Activated CD8-positive, alpha-beta T cell treated with anti-CD3 and anti-CD28 coated beads, Interleukin-2, amount 10 ng/mL, durations not matched to agents 7 days and 5 days (primary cell): ENCODE results near the gene MYH13. TPM values are rescaled to one million over a fixed set of nuclear protein-coding genes. Genes with fewer than 3 reads are reported as not detected.

Source experiments
- ATAC-seq: fragments of 150-1000 bp; cut with Tn5 transposase; one replicate; pipeline ENCODE4 v1.10.0; 2021; ENCODE audit warnings: moderate library complexity
- CTCF ChIA-PET: fragments of 350-600 bp; sonication (Branson Sonifier 250); formaldehyde crosslinking; loops from one replicate; lab custom pipeline; 2021; ENCODE audit warnings: antibody characterized with exemption; lab: Charles Lee
- POLR2A ChIA-PET: fragments of 350-600 bp; sonication (Branson Sonifier 250); formaldehyde crosslinking; loops from one replicate; lab custom pipeline; 2021; ENCODE audit warnings: antibody characterized with exemption; lab: Charles Lee
- DNase-seq: peaks from one replicate; pipeline ENCODE4 v3.0.0-alpha.2; 2020
- H3K27ac Mint-ChIP-seq: one replicate; pipeline ENCODE4 v1.8.0; 2021; ENCODE audit warnings: mild to moderate bottlenecking, mixed read lengths
- H3K27me3 Mint-ChIP-seq: one replicate; pipeline ENCODE4 v1.8.0; 2021; ENCODE audit warnings: low read depth, mixed read lengths
- H3K36me3 Mint-ChIP-seq: one replicate; pipeline ENCODE4 v1.8.0; 2021; ENCODE audit warnings: low read depth, mixed read lengths
- H3K4me1 Mint-ChIP-seq: one replicate; pipeline ENCODE4 v1.8.0; 2021; ENCODE audit warnings: low read depth, mixed read lengths
- H3K4me3 Mint-ChIP-seq: one replicate; pipeline ENCODE4 v1.8.0; 2021; ENCODE audit warnings: mild to moderate bottlenecking, mixed read lengths
- H3K9me3 Mint-ChIP-seq: one replicate; pipeline ENCODE4 v1.8.0; 2022; ENCODE audit warnings: mixed read lengths; ENCODE audit not compliant: insufficient read depth
- total RNA-seq, 2 experiments: library from RNA; stranded (reverse); gene quantifications; one replicate each; pipeline ENCODE4 v1.2.3, GENCODE V29; 2021

MYH13 gene
- total RNA-seq, 2 experiments from 2014 or later, result not detected

DNA sequence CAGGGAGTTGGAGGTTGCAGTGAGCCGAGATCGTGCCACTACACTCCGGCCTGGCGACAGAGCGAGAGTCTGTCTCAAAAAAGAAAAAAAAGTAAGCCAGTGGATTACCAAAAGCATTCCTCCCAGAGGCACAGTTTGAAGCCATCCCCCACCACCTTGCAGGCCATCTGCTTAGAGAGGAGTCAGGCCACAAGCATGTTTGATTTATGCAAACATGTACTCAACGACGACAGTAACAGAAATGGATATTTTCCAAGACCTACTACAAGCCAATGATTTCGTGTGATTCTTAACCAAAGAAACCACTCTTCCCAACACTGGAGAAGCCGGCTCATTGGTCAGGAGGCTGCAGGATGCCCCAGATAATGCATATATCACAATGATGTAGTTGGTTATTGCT is 34.8 kb downstream of the MYH13 start:
- Mint-ChIP-seq H3K9me3 (no peaks in the 10 kb centered on the region), H3K27ac (no peak overlapping the region), H3K27me3 (no peaks in the 10 kb centered on the region), H3K36me3 (no peaks in the 10 kb centered on the region), H3K4me1 (no peaks in the 10 kb centered on the region), H3K4me3 (no peak overlapping the region)
- CTCF ChIA-PET, result no interaction called here
- POLR2A ChIA-PET, result no interaction called here
- no peak for ATAC-seq
- DNase-seq, result no peak

DNA sequence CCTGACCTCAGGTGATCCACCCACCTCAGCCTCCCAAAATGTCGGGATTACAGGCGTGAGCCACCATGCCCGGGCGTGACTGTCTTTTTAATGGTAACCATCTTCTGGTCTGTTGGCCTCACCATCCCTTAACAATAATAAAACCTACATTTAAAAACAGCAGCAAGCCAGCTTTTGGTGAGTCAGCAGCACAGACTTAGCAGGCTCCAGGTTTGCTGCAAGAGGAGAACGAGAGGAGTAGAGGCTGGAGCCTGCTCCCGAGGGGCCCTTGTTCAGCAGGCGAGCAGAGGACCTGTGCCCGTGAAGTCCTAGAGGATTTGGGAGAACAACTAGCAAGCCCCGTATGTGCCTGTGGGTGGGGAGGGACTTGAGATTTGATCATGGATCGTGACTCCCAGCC is 35.7 kb downstream of the MYH13 start:
- Mint-ChIP-seq H3K4me1 (no peaks in the 10 kb centered on the region), H3K4me3 (no peak overlapping the region), H3K9me3 (no peaks in the 10 kb centered on the region), H3K36me3 (no peaks in the 10 kb centered on the region), H3K27me3 (no peaks in the 10 kb centered on the region), H3K27ac (no peak overlapping the region)
- POLR2A ChIA-PET, result no interaction called here
- ATAC-seq, result no peak
- DNase-seq, result no peak
- CTCF ChIA-PET, result no interaction called here

DNA sequence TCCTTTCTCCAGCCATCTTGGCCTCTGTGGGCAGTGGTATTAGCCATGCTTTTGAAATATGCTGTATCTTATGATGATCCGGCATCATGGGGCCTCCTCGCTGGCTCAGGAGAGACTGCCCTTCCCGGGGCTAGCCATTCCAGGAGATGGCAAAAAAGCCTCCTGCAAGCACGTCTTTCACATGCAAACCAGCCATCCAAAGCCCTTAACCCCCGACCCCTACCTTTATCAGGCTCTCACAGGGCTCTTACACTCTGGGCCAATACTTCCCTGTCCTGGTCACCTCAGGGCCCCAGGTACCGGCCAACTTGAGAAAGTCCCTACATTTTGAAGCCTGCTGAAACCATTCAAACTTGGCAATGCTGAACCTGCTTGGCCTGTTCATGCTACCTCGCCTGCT is 36.4 kb downstream of the MYH13 start:
- no peak for ATAC-seq
- Mint-ChIP-seq H3K36me3 (no peaks in the 10 kb centered on the region), H3K4me3 (no peak overlapping the region), H3K4me1 (no peaks in the 10 kb centered on the region), H3K9me3 (no peaks in the 10 kb centered on the region), H3K27ac (no peak overlapping the region), H3K27me3 (no peaks in the 10 kb centered on the region)
- CTCF ChIA-PET, result no interaction called here
- DNase-seq, result no peak
- POLR2A ChIA-PET, result no interaction called here

DNA sequence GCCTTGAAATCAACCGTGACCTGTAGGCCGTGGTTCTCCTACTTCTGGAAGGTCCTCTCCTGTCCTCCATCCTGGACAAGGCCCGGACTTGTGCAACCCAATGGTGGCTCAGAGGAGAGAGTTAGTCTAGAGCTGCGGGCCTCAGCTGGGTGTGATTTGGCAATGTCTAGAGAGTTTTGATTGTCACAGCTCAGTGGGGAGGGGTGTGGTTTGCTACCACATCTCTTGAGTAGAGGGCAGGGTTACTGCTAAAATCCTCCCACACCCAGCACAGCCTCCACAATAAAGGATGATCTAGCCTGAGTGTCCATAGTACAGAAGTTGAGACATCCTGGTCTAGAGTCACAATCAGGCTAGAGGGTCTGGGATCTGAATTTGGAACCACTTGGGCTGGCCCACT is 40.3 kb downstream of the MYH13 start:
- no peak for ATAC-seq
- no peaks in the 10 kb centered on the region for H3K36me3 Mint-ChIP-seq
- POLR2A ChIA-PET, result no interaction called here

DNA sequence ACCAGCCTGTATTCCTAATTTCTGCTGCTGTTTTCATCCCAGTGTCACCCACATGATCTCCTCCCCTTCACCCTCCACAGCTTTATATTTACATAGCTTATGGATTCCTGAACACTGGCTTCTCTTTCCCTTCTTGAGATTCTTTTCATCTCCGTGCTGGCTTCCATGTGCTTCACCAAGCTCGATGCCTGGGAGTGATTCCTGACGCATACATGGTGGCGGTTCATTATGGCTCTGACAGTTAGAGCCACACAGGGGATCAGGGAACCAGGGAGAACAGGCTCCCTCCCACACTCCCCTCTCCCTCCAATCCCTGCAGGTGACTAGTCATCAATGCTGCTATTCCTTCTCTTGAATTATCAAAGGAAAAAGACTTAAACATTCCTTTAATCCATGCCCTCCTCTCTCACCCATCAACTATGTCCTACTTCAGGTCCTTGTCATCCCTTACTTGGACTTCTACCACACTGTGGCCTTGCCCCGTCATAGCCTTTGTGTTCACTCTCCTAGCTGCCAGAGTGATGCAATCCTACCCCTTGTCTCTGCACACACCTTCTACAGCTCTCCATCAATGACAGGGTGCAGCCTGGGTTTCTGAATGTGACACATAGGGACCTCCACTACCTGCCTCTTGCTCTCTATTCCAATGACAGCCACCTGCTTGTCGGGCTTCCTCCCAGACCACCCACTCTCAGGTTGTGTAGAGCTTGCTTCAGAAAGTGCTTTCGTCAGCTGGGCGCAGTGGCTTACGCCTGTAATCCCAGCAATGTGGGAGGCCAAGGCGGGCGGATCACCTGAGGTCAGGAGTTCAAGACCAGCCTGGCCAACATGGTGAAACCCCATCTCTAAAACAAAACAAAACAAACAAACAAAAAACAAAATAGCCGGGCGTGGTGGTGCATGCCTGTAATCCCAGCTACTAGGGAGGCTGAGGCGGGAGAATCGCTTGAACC is 43.6 kb downstream of the MYH13 start:
- DNase-seq, result no peak
- POLR2A ChIA-PET, result no interaction called here
- no peak overlapping the region for H3K27ac Mint-ChIP-seq
- no peaks in the 10 kb centered on the region for H3K27me3 Mint-ChIP-seq
- H3K4me3 Mint-ChIP-seq, result no peak overlapping the region
- no peaks in the 10 kb centered on the region for H3K9me3 Mint-ChIP-seq
- H3K4me1 Mint-ChIP-seq, result no peaks in the 10 kb centered on the region
- CTCF ChIA-PET, result interaction anchor here (1.1 to 8.1 kb wide), 3 partner anchors 14 to 288 kb away, joined by 3 to 67 read pairs (median 3); no protein-coding TSS in a partner anchor
- no peak for ATAC-seq
- H3K36me3 Mint-ChIP-seq, result no peaks in the 10 kb centered on the region

More for the DNA sequence above, 40.3 kb downstream of the MYH13 start:
- Mint-ChIP-seq H3K4me1 (no peaks in the 10 kb centered on the region), H3K27me3 (no peaks in the 10 kb centered on the region), H3K27ac (no peak overlapping the region), H3K9me3 (no peaks in the 10 kb centered on the region), H3K4me3 (no peak overlapping the region)
- DNase-seq, result no peak
- CTCF ChIA-PET, result interaction anchor here (0.6 to 8.1 kb wide), 2 partner anchors 283 to 285 kb away, joined by 3 to 67 read pairs; no protein-coding TSS in a partner anchor

DNA sequence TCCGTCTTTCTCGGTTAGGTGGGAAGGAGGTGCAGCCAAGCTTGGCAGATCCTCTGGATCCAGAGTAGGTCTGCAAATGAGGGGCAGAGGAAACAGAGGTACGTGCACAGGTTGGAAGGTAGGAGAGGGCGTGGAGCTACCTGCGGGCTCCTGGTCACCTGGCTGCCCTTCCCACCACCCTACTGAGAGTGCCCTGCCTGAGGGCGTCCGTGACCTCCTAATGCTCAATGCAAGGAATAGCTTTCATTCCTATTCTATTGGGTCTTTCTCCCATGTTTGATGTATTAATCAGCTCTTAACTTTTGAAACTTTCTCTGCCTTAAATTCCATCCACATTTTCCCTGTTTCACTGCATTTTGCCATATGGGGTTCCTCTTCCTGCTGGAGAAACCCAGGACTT is 44.6 kb downstream of the MYH13 start:
- CTCF ChIA-PET, result interaction anchor here (1.0 to 8.1 kb wide), 4 partner anchors 13 to 289 kb away, joined by 3 to 67 read pairs (median 3); no protein-coding TSS in a partner anchor
- POLR2A ChIA-PET, result no interaction called here

DNA sequence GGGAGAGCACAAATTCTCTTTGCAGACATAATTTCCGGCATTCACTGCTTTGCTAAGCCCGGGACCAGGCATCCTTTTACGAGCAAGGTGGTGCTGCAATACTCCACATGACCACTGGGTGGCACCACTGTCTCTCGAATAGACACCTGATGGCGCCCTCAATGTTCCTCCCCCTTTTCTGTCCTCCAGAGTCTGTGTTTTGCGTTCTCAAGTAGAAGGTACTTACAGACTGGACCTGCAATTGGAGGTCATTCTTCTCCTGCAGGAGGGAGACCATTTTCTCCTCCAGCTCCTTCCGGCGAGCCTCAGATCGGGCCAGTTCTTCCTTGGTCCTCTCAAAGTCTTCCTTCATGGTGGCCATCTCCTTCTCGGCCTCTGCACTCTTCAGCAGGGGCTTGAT is 45.2 kb downstream of the MYH13 start:
- Mint-ChIP-seq H3K36me3 (no peaks in the 10 kb centered on the region), H3K4me3 (no peak overlapping the region), H3K27ac (no peak overlapping the region), H3K27me3 (no peaks in the 10 kb centered on the region), H3K9me3 (no peaks in the 10 kb centered on the region), H3K4me1 (no peaks in the 10 kb centered on the region)
- ATAC-seq (peak; percentile 78), DNase-seq (peak; percentile 84)
- POLR2A ChIA-PET, result no interaction called here
- CTCF ChIA-PET, result interaction anchor here (0.8 to 8.1 kb wide), 4 partner anchors 43 to 319 kb away, joined by 3 to 67 read pairs (median 3); no protein-coding TSS in a partner anchor

More for the DNA sequence above, 44.6 kb downstream of the MYH13 start:
- no peaks in the 10 kb centered on the region for H3K4me1 Mint-ChIP-seq
- no peak overlapping the region for H3K27ac Mint-ChIP-seq
- no peaks in the 10 kb centered on the region for H3K36me3 Mint-ChIP-seq
- ATAC-seq, result no peak
- no peak for DNase-seq
- H3K4me3 Mint-ChIP-seq, result no peak overlapping the region
- H3K27me3 Mint-ChIP-seq, result no peaks in the 10 kb centered on the region
- H3K9me3 Mint-ChIP-seq, result no peaks in the 10 kb centered on the region

DNA sequence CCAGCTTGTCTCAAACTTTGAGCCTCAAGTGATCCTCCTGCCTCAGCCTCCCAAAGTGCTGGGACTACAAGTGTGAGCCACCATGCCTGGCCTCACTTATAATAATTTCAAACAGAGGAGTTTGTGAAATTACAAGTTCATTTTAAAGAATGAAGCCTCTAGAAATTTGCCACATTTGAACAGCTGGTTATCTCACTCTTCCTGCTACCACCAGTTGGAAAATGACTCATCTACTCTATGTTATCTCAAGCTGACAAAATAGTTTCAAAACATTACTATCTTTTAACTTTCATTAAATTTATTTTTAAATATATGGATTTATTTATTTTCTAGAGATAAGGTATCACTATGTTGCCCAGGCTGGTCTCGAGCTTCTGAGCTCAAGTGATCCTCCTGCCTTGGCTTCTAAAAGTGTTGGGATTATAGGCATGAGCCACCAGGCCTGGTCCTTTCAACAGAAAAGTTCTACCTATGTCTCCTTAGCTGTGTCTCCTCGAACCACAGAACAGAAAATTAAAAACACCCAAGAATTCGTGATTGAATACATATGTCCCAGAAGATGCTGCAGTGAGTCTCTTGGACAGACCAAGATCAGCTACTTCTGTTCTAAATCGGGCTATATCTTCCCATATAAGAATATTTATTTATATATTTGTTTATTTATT is 47.6 kb downstream of the MYH13 start:
- H3K4me3 Mint-ChIP-seq, result no peak overlapping the region

DNA sequence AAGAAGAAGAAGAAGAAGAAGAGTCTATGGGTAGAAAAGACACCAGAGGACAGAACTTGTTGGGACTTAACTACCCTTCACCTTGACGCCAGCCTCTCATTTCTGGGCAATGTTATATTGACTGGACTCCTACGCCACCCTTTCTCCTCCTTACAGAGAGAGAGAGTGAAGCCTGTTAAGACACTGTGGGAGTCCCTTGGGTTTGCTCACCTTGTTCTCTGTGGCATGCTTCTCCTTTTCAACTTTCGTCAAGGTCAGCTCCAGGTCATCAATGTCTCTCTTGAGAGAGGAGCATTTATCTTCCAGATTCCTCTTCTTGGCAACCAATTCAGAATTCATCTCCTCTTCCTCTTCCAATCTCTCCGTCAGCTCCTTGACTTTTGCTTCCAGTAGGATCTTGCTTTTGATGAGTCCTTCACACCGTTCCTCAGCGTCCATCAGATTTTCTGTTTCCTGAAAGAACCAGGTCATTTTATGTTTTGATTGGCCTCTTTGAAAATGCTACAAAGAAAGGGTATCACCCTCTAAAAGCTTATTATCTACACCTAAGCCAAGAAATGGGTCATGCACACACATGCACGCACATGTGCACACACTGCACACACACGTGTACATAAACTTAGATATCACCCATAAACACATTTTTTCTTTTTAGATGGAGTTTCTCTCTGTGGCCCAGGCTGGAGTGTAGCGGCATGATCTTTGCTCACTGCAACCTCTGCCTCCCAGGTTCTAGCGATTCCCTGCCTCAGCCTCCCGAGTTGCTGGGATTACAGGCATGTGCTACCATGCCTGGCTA is 48.8 kb downstream of the MYH13 start:
- Mint-ChIP-seq H3K4me3 (no peak overlapping the region), H3K4me1 (no peaks in the 10 kb centered on the region), H3K27ac (no peak overlapping the region), H3K9me3 (no peaks in the 10 kb centered on the region), H3K36me3 (no peaks in the 10 kb centered on the region), H3K27me3 (no peaks in the 10 kb centered on the region)
- DNase-seq (no peak), ATAC-seq (no peak)
- POLR2A ChIA-PET, result no interaction called here
- CTCF ChIA-PET, result interaction anchor here (8.1 kb wide), 1 partner anchor 293 kb away, joined by 67 read pairs; no protein-coding TSS in a partner anchor

More for the DNA sequence above, 47.6 kb downstream of the MYH13 start:
- no peaks in the 10 kb centered on the region for H3K27me3 Mint-ChIP-seq
- no peaks in the 10 kb centered on the region for H3K36me3 Mint-ChIP-seq
- no peak for ATAC-seq
- DNase-seq, result no peak
- no peaks in the 10 kb centered on the region for H3K9me3 Mint-ChIP-seq
- ChIA-PET CTCF (interaction anchor here (1.1 to 8.1 kb wide), 2 partner anchors 8 to 292 kb away, joined by 8 to 67 read pairs; no protein-coding TSS in a partner anchor), POLR2A (no interaction called here)
- H3K4me1 Mint-ChIP-seq, result no peaks in the 10 kb centered on the region
- H3K27ac Mint-ChIP-seq, result no peak overlapping the region

DNA sequence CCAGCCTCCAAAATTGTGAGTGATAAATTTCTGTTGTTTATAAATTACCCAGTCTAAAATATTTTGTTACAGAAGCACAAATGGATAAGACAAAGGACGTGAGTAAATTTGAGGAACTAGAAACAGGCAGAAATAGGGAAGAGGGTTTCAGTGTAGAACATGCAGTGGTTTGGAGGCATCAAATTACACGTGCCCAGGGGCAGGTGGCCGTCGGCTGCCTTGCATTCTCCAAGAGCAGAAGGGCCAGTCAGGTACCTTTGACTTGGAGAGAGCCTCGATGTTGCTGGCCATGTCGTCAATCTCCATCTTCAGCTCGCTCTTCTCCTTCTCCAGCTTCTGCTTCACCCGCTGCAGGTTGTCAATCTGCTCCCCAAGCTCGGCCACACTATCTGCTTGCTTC is 54.3 kb downstream of the MYH13 start:
- POLR2A ChIA-PET, result no interaction called here
- H3K9me3 Mint-ChIP-seq, result no peaks in the 10 kb centered on the region
- no peak overlapping the region for H3K4me3 Mint-ChIP-seq
- peaks cover 7% of the 10 kb centered on the region for H3K4me1 Mint-ChIP-seq
- DNase-seq, result no peak
- ATAC-seq, result no peak
- H3K27me3 Mint-ChIP-seq, result peaks cover 7% of the 10 kb centered on the region
- CTCF ChIA-PET, result interaction anchor here (1.0 kb wide), 1 partner anchor 92 kb away, joined by 3 read pairs; no protein-coding TSS in a partner anchor
- no peak overlapping the region for H3K27ac Mint-ChIP-seq
- H3K36me3 Mint-ChIP-seq, result no peaks in the 10 kb centered on the region

DNA sequence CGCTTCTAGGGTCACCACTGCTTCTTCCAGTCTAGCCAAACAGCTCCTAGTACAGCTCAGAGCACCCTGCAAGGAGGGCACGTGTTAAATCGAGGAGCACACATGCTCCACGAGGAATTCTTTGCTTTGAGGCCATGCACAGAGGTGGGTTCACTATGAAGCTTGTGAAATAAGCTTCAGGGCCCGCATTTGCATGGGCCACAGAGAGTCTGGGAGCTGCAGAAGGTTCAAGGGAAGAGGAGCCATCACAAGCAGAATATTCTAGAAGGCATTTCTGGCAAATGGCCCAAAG is 55.3 kb downstream of the MYH13 start:
- DNase-seq, result no peak
- Mint-ChIP-seq H3K4me3 (no peak overlapping the region), H3K27ac (no peak overlapping the region), H3K36me3 (no peaks in the 10 kb centered on the region), H3K27me3 (peaks cover 7% of the 10 kb centered on the region), H3K4me1 (peaks cover 7% of the 10 kb centered on the region), H3K9me3 (no peaks in the 10 kb centered on the region)
- no peak for ATAC-seq
- CTCF ChIA-PET, result interaction anchor here (1.0 to 2.4 kb wide), 4 partner anchors 8 to 299 kb away, joined by 3 to 8 read pairs (median 4); no protein-coding TSS in a partner anchor
- POLR2A ChIA-PET, result no interaction called here
